Measurements from ENCODE around the gene FHDC1.

Gene FHDC1

DNA sequence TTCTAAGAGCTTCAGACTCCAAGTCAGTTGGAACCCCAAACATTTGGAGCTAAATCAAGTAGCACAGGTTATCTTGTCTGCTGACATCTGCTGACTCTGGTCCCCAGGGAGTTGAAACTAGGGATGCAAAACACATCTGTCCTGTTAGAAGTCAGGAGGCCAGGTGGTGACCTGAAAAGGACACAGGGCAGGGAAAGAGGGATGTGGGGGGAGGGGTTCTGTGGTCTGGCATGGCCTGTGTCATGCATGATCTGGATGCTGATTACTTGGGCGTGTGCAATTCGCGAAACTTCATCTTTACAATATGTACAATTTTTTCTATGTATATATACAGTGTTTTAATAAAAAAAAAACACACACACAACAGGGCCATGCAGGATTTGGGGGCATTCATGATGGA, 55.3 kb downstream of the FHDC1 start:
- H3K27ac ChIP-seq (ENCODE audit: low read depth, low read length): no peak overlapping the region
- no peaks in the 10 kb centered on the region for H3K27me3 ChIP-seq (ENCODE audit: control insufficient read depth in 5 of 5, insufficient read depth in 4 of 5, low read length in 5 of 5)
- H3K4me3 ChIP-seq (ENCODE audit: low read depth in 1 of 5, low read length in 5 of 5): no peak overlapping the region

DNA sequence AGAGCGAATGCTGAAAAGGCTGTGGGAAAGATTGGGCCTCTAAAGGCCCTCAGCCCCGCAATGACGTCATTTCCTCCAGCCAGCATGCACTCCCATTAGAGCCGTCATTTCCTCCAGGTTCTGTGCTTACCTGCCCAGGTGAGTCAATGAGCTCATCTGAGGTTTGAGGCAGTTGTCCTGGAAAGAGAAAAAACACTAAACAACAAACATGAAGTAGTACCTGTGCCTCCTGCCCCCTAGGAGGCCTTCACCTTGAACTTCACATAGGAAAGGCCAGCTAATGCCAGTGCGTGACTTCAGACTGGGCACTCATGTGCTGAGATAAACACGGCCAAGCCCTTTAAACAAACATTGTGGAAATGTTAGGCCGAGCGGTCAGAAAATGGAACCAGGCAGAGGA, 55.9 kb downstream of the FHDC1 start:
- H3K4me3 ChIP-seq (ENCODE audit: low read depth in 1 of 5, low read length in 5 of 5): no peak overlapping the region
- H3K27ac ChIP-seq (ENCODE audit: low read depth, low read length): no peak overlapping the region
- no peaks in the 10 kb centered on the region for H3K27me3 ChIP-seq (ENCODE audit: control insufficient read depth in 5 of 5, insufficient read depth in 4 of 5, low read length in 5 of 5)
- no peak overlapping the region for H3K9ac ChIP-seq (ENCODE audit: low read length in 5 of 5)
- no peaks in the 10 kb centered on the region for H3K36me3 ChIP-seq (ENCODE audit: control insufficient read depth in 5 of 5, insufficient read depth in 5 of 5, low read length in 5 of 5)
- H3K4me1 ChIP-seq (ENCODE audit: control insufficient read depth in 5 of 5, insufficient read depth in 5 of 5, low read length in 5 of 5): peaks cover 0 to 12% (median 0%) of the 10 kb centered on the region in 5 donors
- H3K9me3 ChIP-seq (ENCODE audit: control insufficient read depth in 5 of 5, low read length in 5 of 5): no peaks in the 10 kb centered on the region

More for the DNA sequence above, 55.3 kb downstream of the FHDC1 start:
- Histone ChIP-seq H3K9ac (ENCODE audit: low read length in 5 of 5) (no peak overlapping the region), H3K9me3 (ENCODE audit: control insufficient read depth in 5 of 5, low read length in 5 of 5) (no peaks in the 10 kb centered on the region), H3K4me1 (ENCODE audit: control insufficient read depth in 5 of 5, insufficient read depth in 5 of 5, low read length in 5 of 5) (peaks cover 0 to 8% (median 0%) of the 10 kb centered on the region in 5 donors), H3K36me3 (ENCODE audit: control insufficient read depth in 5 of 5, insufficient read depth in 5 of 5, low read length in 5 of 5) (no peaks in the 10 kb centered on the region)

DNA sequence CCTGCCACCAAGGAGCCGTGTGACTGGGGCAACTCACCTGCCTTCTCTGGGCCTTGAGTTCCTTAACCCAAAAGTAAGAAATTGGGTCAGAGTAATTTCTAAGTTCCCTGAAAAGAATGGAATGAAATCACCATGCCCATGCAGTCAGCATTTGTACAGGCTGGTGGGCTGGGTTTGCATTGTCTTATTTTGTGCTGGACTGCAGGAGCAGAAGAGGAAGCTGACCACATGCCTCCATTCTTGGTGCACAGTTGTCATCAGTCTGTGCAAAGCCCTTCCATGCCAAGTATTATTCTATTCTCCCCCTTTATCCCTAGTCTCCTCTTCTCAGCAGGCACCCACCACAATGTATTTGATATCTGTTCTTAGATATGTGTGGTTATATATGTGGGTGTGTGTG, 56.3 kb downstream of the FHDC1 start:
- H3K27me3 ChIP-seq (ENCODE audit: control insufficient read depth in 5 of 5, insufficient read depth in 4 of 5, low read length in 5 of 5): no peaks in the 10 kb centered on the region
- peaks cover 0 to 12% (median 0%) of the 10 kb centered on the region in 5 donors for H3K4me1 ChIP-seq (ENCODE audit: control insufficient read depth in 5 of 5, insufficient read depth in 5 of 5, low read length in 5 of 5)
- H3K36me3 ChIP-seq (ENCODE audit: control insufficient read depth in 5 of 5, insufficient read depth in 5 of 5, low read length in 5 of 5): no peaks in the 10 kb centered on the region
- no peak overlapping the region for H3K4me3 ChIP-seq (ENCODE audit: low read depth in 1 of 5, low read length in 5 of 5)
- no peak overlapping the region for H3K9ac ChIP-seq (ENCODE audit: low read length in 5 of 5)
- no peak overlapping the region for H3K27ac ChIP-seq (ENCODE audit: low read depth, low read length)
- H3K9me3 ChIP-seq (ENCODE audit: control insufficient read depth in 5 of 5, low read length in 5 of 5): no peaks in the 10 kb centered on the region

DNA sequence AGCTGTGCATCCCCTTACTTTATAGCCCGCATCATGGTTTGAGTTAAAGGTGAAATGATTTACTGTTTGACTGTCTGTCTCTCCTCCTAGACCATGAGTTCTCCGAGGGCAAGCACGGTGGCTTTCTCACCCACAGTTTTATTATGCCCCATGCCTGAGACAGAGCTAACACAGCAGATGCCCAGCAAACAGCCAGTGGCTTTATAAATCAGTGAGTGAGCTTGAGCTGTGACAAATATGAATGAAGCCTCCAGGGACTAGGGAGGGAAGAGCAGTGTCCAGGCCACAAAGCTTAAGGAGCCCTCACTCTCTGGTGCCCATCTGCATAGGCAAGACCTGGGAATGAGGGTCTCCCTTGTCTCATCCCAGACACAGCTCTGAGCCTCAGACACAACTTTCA, 57.9 kb downstream of the FHDC1 start:
- H3K4me1 ChIP-seq (ENCODE audit: control insufficient read depth in 5 of 5, insufficient read depth in 5 of 5, low read length in 5 of 5): peaks cover 0 to 12% (median 0%) of the 10 kb centered on the region in 5 donors
- H3K27me3 ChIP-seq (ENCODE audit: control insufficient read depth in 5 of 5, insufficient read depth in 4 of 5, low read length in 5 of 5): no peaks in the 10 kb centered on the region
- no peaks in the 10 kb centered on the region for H3K36me3 ChIP-seq (ENCODE audit: control insufficient read depth in 5 of 5, insufficient read depth in 5 of 5, low read length in 5 of 5)
- no peak overlapping the region for H3K9ac ChIP-seq (ENCODE audit: low read length in 5 of 5)
- no peak overlapping the region for H3K27ac ChIP-seq (ENCODE audit: low read depth, low read length)
- no peaks in the 10 kb centered on the region for H3K9me3 ChIP-seq (ENCODE audit: control insufficient read depth in 5 of 5, low read length in 5 of 5)
- no peak overlapping the region for H3K4me3 ChIP-seq (ENCODE audit: low read depth in 1 of 5, low read length in 5 of 5)

- Histone ChIP-seq H3K27me3 (ENCODE audit: control insufficient read depth in 5 of 5, insufficient read depth in 4 of 5, low read length in 5 of 5) (no peaks in the 10 kb centered on the region), H3K9me3 (ENCODE audit: control insufficient read depth in 5 of 5, low read length in 5 of 5) (no peaks in the 10 kb centered on the region), H3K27ac (ENCODE audit: low read depth, low read length) (no peak overlapping the region), H3K9ac (ENCODE audit: low read length in 5 of 5) (no peak overlapping the region), H3K4me3 (ENCODE audit: low read depth in 1 of 5, low read length in 5 of 5) (no peak overlapping the region), H3K36me3 (ENCODE audit: control insufficient read depth in 5 of 5, insufficient read depth in 5 of 5, low read length in 5 of 5) (no peaks in the 10 kb centered on the region), H3K4me1 (ENCODE audit: control insufficient read depth in 5 of 5, insufficient read depth in 5 of 5, low read length in 5 of 5) (peaks cover 0 to 12% (median 0%) of the 10 kb centered on the region in 5 donors)
These were observed 60.0 kb downstream of the FHDC1 start for GRCh38 chr4:152996111-152996571.

- Histone ChIP-seq H3K9ac (ENCODE audit: low read length in 5 of 5) (no peak overlapping the region), H3K27ac (ENCODE audit: low read depth, low read length) (no peak overlapping the region), H3K4me3 (ENCODE audit: low read depth in 1 of 5, low read length in 5 of 5) (no peak overlapping the region), H3K27me3 (ENCODE audit: control insufficient read depth in 5 of 5, insufficient read depth in 4 of 5, low read length in 5 of 5) (no peaks in the 10 kb centered on the region), H3K9me3 (ENCODE audit: control insufficient read depth in 5 of 5, low read length in 5 of 5) (no peaks in the 10 kb centered on the region), H3K4me1 (ENCODE audit: control insufficient read depth in 5 of 5, insufficient read depth in 5 of 5, low read length in 5 of 5) (peaks cover 0 to 12% (median 0%) of the 10 kb centered on the region in 5 donors), H3K36me3 (ENCODE audit: control insufficient read depth in 5 of 5, insufficient read depth in 5 of 5, low read length in 5 of 5) (no peaks in the 10 kb centered on the region)
These were observed 60.5 kb downstream of the FHDC1 start for GRCh38 chr4:152996672-152997071.

GRCh38 chr4:152997288-152997687, 61.2 kb downstream of the FHDC1 start:
- H3K9ac ChIP-seq (ENCODE audit: low read length in 5 of 5): no peak overlapping the region
- no peak overlapping the region for H3K27ac ChIP-seq (ENCODE audit: low read depth, low read length)
- no peak overlapping the region for H3K4me3 ChIP-seq (ENCODE audit: low read depth in 1 of 5, low read length in 5 of 5)
- no peaks in the 10 kb centered on the region for H3K27me3 ChIP-seq (ENCODE audit: control insufficient read depth in 5 of 5, insufficient read depth in 4 of 5, low read length in 5 of 5)
- peaks cover 0 to 12% (median 0%) of the 10 kb centered on the region in 5 donors for H3K4me1 ChIP-seq (ENCODE audit: control insufficient read depth in 5 of 5, insufficient read depth in 5 of 5, low read length in 5 of 5)
- no peaks in the 10 kb centered on the region for H3K36me3 ChIP-seq (ENCODE audit: control insufficient read depth in 5 of 5, insufficient read depth in 5 of 5, low read length in 5 of 5)
- no peaks in the 10 kb centered on the region for H3K9me3 ChIP-seq (ENCODE audit: control insufficient read depth in 5 of 5, low read length in 5 of 5)

- Histone ChIP-seq H3K27me3 (ENCODE audit: control insufficient read depth in 5 of 5, insufficient read depth in 4 of 5, low read length in 5 of 5) (no peaks in the 10 kb centered on the region), H3K4me3 (ENCODE audit: low read depth in 1 of 5, low read length in 5 of 5) (no peak overlapping the region), H3K4me1 (ENCODE audit: control insufficient read depth in 5 of 5, insufficient read depth in 5 of 5, low read length in 5 of 5) (peaks cover 0 to 12% (median 0%) of the 10 kb centered on the region in 5 donors), H3K9me3 (ENCODE audit: control insufficient read depth in 5 of 5, low read length in 5 of 5) (no peaks in the 10 kb centered on the region), H3K9ac (ENCODE audit: low read length in 5 of 5) (no peak overlapping the region), H3K27ac (ENCODE audit: low read depth, low read length) (no peak overlapping the region), H3K36me3 (ENCODE audit: control insufficient read depth in 5 of 5, insufficient read depth in 5 of 5, low read length in 5 of 5) (no peaks in the 10 kb centered on the region)
These were observed 61.8 kb downstream of the FHDC1 start for GRCh38 chr4:152997771-152998487.

GRCh38 chr4:152998861-152999260, 62.7 kb downstream of the FHDC1 start:
- Histone ChIP-seq H3K9me3 (ENCODE audit: control insufficient read depth in 5 of 5, low read length in 5 of 5) (no peaks in the 10 kb centered on the region), H3K27ac (ENCODE audit: low read depth, low read length) (no peak overlapping the region), H3K4me1 (ENCODE audit: control insufficient read depth in 5 of 5, insufficient read depth in 5 of 5, low read length in 5 of 5) (peaks cover 0 to 12% (median 0%) of the 10 kb centered on the region in 5 donors)

GRCh38 chr4:152999346-153000075, 63.4 kb downstream of the FHDC1 start:
- Histone ChIP-seq H3K4me3 (ENCODE audit: low read depth in 1 of 5, low read length in 5 of 5) (no peak overlapping the region), H3K9me3 (ENCODE audit: control insufficient read depth in 5 of 5, low read length in 5 of 5) (no peaks in the 10 kb centered on the region), H3K4me1 (ENCODE audit: control insufficient read depth in 5 of 5, insufficient read depth in 5 of 5, low read length in 5 of 5) (peaks cover 0 to 12% (median 0%) of the 10 kb centered on the region in 5 donors), H3K27ac (ENCODE audit: low read depth, low read length) (no peak overlapping the region), H3K9ac (ENCODE audit: low read length in 5 of 5) (no peak overlapping the region), H3K36me3 (ENCODE audit: control insufficient read depth in 5 of 5, insufficient read depth in 5 of 5, low read length in 5 of 5) (no peaks in the 10 kb centered on the region), H3K27me3 (ENCODE audit: control insufficient read depth in 5 of 5, insufficient read depth in 4 of 5, low read length in 5 of 5) (no peaks in the 10 kb centered on the region)

More at GRCh38 chr4:152998861-152999260, 62.7 kb downstream of the FHDC1 start:
- Histone ChIP-seq H3K27me3 (ENCODE audit: control insufficient read depth in 5 of 5, insufficient read depth in 4 of 5, low read length in 5 of 5) (no peaks in the 10 kb centered on the region), H3K9ac (ENCODE audit: low read length in 5 of 5) (no peak overlapping the region), H3K36me3 (ENCODE audit: control insufficient read depth in 5 of 5, insufficient read depth in 5 of 5, low read length in 5 of 5) (no peaks in the 10 kb centered on the region), H3K4me3 (ENCODE audit: low read depth in 1 of 5, low read length in 5 of 5) (no peak overlapping the region)
